HUES48 (cell line): ENCODE results near the gene MSI2.

Source experiments
- H3K27ac ChIP-seq: one replicate; pipeline ENCODE4 v1.7.0; 2013; ENCODE audit warnings: low read depth, low read length, inconsistent platforms
- H3K27me3 ChIP-seq: 2 replicates; pipeline ENCODE4 v1.6.1; 2013; ENCODE audit warnings: mild to moderate bottlenecking, low read length; ENCODE audit not compliant: control insufficient read depth, insufficient read depth
- H3K36me3 ChIP-seq: 2 replicates; pipeline ENCODE4 v1.6.1; 2013; ENCODE audit warnings: low read length; ENCODE audit not compliant: control insufficient read depth, insufficient read depth
- H3K4me1 ChIP-seq: 2 replicates; pipeline ENCODE4 v1.6.1; 2013; ENCODE audit warnings: mild to moderate bottlenecking, low read length; ENCODE audit not compliant: control insufficient read depth, insufficient read depth
- H3K4me3 ChIP-seq: 2 replicates; pipeline ENCODE4 v1.5.1; 2013; ENCODE audit warnings: mild to moderate bottlenecking, low read depth, low read length
- H3K9ac ChIP-seq: 2 replicates; pipeline ENCODE4 v1.6.1; 2013; ENCODE audit warnings: mild to moderate bottlenecking, low read depth, low read length, moderate library complexity
- H3K9me3 ChIP-seq: 2 replicates; pipeline ENCODE4 v1.6.1; 2013; ENCODE audit warnings: low read length; ENCODE audit not compliant: control insufficient read depth, insufficient read depth

Gene MSI2

DNA sequence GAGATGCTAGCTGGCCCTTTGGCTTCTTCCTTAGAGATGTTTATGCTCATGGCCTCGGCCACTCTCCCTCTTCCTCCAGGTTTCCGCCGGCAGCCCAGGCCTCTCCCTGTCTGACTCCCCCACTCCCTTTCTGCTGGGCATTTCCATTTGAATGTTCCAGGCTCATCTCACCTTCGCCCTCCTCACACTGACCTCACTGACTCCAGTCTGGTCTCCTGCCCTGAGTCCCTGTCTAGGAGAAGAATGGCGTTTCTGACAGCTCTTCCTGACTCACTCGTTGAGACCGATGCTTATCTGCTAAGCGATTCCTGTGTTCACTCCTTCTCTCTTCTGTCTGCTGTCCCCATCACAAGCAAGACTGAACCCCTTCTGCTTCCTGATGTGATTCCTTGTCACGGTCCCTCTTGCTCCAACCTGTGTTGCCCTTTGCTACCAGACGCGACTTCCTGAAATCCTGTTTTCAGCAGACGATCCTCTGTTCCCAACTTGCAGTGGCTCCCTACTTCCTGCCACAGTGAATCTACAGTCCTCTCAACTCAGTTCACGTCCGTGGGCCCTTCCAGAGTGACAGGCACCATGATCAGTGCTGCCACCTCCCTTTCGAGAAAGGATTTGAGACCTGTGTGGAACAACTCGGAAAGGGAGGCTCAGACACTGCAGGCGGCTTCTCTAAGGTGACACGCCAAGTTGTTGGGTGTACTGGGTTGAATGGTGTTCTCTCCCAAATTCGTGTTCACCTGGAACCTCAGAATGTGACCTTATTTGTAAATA is 176.4 kb downstream of the MSI2 start:
- no peak overlapping the region for H3K9ac ChIP-seq
- no peaks in the 10 kb centered on the region for H3K36me3 ChIP-seq
- H3K27me3 ChIP-seq = no peaks in the 10 kb centered on the region
- no peaks in the 10 kb centered on the region for H3K9me3 ChIP-seq
- H3K4me1 ChIP-seq = peaks cover 4% of the 10 kb centered on the region
- no peak overlapping the region for H3K4me3 ChIP-seq
- peak overlapping the region; percentile 44 for H3K27ac ChIP-seq

DNA sequence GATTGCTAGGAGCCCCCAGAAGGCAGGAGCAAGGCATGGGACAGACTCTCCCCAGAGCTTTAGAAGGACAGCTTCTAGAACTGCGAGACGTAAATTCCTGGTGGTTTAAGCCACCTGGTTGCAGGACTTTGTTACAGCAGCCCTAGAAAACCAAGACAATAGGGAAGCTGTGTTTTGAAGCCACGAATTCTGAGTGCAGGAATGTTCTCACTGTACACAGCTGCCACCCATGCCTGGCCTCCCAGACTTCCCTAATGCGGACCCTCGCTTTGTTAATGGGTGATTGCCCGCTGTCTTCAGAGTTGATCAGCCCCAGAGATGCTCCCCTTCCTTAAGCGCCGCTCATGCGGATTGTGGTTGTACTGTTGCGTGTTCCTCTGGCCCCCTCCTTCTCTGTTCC is 177.1 kb downstream of the MSI2 start:
- no peaks in the 10 kb centered on the region for H3K9me3 ChIP-seq
- no peaks in the 10 kb centered on the region for H3K27me3 ChIP-seq
- H3K4me3 ChIP-seq = no peak overlapping the region
- peaks cover 4% of the 10 kb centered on the region for H3K4me1 ChIP-seq
- no peak overlapping the region for H3K9ac ChIP-seq
- peak overlapping the region; percentile 19 for H3K27ac ChIP-seq
- H3K36me3 ChIP-seq = no peaks in the 10 kb centered on the region

DNA sequence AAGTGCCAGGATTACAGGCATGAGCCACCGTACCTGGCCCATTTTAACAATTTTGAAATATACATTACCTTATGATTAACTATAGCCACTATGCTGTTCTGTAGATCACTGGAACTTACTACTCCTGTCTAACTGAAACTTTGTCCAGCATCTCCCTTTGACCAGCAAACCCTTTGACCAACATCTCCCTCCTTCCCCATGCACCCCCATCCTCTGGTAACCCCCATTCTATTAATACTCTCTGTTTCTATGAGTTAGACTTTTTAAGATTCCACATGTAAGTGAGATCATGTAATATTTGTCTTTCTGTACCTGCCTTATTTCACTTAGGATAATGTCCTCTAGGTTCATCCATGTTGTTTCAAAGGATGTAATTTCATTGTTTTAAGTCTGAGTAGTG is 178.0 kb downstream of the MSI2 start:
- no peaks in the 10 kb centered on the region for H3K36me3 ChIP-seq
- no peak overlapping the region for H3K4me3 ChIP-seq
- H3K27ac ChIP-seq = no peak overlapping the region
- H3K9me3 ChIP-seq = no peaks in the 10 kb centered on the region
- no peak overlapping the region for H3K9ac ChIP-seq
- no peaks in the 10 kb centered on the region for H3K27me3 ChIP-seq
- peaks cover 4% of the 10 kb centered on the region for H3K4me1 ChIP-seq

DNA sequence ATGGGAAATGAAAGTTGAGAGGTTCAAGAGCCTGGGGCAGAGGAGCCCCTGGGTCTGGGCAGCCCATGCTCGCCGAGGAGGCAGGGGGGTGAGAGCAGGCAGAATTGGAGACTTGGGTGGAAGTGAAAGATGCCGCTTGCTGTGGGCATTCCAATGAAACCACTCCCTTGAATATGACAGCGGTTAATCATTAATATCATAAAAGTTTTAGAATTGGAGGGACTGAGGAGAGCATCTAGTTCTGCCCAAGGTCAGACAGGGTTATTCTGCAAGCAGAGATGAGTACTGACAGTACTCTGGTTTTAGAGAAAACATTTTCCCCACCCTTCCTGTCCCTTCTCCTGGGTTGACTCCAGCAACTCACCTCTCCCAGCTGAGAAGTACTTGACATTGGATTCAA is 180.2 kb downstream of the MSI2 start:
- Histone ChIP-seq H3K27ac (no peak overlapping the region), H3K9me3 (no peaks in the 10 kb centered on the region), H3K36me3 (no peaks in the 10 kb centered on the region), H3K9ac (no peak overlapping the region), H3K27me3 (no peaks in the 10 kb centered on the region), H3K4me1 (peaks cover 20% of the 10 kb centered on the region), H3K4me3 (no peak overlapping the region)

DNA sequence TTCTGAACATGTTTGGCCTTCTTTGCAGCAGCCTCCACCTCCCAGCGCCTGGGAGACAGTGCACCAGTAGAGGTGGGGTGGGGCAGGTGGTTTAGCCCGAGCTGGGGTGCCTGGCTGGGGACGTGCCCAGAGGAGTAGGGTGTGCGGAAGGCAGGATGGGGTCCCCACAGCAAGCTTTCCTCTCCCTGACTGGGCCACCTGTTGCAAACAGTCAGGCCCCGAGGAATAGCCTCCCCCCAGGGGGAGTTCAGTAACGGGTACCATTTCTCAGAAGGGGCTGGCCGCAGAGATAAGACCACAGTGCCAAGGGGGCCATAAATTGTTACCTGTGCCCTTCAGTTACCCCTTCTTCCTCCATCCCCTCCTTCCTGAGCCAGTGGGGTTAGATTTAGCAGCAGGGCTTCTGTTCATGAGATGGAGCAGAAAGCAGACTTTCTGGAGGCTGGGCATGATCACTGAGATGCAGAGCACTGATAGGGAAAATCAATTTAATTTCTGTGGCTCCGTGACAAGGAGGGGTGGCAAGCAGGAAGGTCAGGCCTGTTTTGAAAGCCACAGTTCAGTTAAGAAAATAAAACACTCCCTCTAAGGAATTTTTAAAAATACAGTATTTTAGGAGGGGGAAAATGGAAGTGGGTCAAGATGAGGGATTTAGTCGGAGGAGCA is 181.9 kb downstream of the MSI2 start:
- no peak overlapping the region for H3K27ac ChIP-seq
- H3K4me1 ChIP-seq = peaks cover 28% of the 10 kb centered on the region
- no peak overlapping the region for H3K9ac ChIP-seq
- H3K36me3 ChIP-seq = no peaks in the 10 kb centered on the region
- no peaks in the 10 kb centered on the region for H3K27me3 ChIP-seq
- H3K4me3 ChIP-seq = no peak overlapping the region
- H3K9me3 ChIP-seq = no peaks in the 10 kb centered on the region

DNA sequence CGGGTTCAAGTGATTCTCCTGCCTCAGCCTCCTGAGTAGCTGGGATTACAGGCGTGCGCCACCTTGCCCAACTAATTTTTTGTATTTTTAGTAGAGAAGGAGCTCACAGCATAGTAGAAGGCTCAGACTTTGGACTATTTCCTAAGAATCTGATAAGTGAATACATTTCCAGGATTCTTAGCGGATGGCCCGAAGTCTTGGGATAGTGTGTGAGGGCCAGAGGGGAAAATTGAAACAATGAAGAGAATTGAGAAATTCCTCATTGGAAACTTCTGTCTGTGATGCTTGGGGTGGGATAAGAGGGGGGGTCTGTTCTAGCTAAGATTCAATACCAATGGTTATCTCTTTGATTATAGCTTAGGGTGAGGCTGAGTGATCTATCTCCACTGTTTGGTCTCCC is 183.3 kb downstream of the MSI2 start:
- H3K9ac ChIP-seq = no peak overlapping the region
- H3K4me3 ChIP-seq = no peak overlapping the region
- no peaks in the 10 kb centered on the region for H3K36me3 ChIP-seq
- H3K9me3 ChIP-seq = no peaks in the 10 kb centered on the region
- H3K27me3 ChIP-seq = no peaks in the 10 kb centered on the region
- H3K27ac ChIP-seq = no peak overlapping the region
- peaks cover 28% of the 10 kb centered on the region for H3K4me1 ChIP-seq

DNA sequence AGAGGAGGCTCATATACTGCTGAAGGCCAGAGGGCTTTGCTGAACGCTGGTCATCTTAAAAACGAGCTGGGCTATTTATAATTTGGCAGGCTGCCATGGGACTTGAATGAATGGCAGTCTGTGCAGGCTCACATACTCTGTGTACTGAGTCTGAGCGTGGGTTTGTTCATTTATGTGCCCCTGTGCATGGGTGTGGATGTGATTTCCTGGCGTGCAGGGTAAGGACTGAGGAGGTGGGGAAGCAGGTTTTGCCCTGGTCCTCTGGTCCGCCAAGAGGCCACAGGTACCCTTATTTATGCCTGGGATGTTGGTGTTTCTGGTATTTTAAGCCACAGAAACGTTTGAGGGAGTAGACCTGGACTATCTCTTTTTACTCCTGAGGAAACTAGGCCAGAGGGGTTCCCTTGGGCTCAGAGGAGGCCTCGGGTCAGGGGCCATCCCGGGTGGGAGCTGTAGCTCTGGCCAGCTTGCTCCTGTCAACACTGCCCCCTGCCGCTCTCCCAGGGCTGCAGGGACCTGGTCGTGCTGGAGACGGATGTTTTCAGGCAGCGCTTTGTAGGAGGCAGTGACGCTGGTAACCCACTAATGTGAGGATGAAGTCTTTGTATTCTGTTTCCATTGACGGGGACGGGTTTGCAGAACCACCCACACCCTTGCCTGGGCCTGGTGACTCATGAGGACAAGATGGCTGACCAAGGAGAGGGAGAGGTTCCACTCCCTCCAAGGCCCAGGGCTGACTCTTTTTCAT is 184.4 kb downstream of the MSI2 start:
- Histone ChIP-seq H3K27me3 (no peaks in the 10 kb centered on the region), H3K9me3 (no peaks in the 10 kb centered on the region), H3K36me3 (no peaks in the 10 kb centered on the region), H3K4me1 (peaks cover 35% of the 10 kb centered on the region), H3K9ac (no peak overlapping the region), H3K27ac (peak overlapping the region; percentile 72), H3K4me3 (no peak overlapping the region)

DNA sequence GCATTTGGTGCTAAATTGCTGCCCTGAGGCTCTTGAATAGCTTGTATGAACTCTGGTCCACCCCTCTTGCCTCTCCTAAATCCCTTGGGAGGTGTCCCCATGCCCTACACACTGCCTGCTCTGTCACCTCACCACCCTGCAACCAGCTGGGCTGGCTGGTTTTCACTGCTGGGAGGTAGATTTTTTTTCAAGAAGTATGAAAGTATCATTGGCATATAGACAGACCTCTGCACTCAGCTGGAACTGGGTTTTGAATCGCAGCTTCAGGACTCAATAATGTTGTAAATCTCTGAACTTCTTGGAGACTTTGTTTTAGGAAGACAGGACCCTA is 184.9 kb downstream of the MSI2 start:
- no peaks in the 10 kb centered on the region for H3K36me3 ChIP-seq
- no peak overlapping the region for H3K9ac ChIP-seq
- no peaks in the 10 kb centered on the region for H3K9me3 ChIP-seq
- no peak overlapping the region for H3K4me3 ChIP-seq
- no peaks in the 10 kb centered on the region for H3K27me3 ChIP-seq
- H3K27ac ChIP-seq = peak overlapping the region; percentile 72
- H3K4me1 ChIP-seq = peaks cover 35% of the 10 kb centered on the region

DNA sequence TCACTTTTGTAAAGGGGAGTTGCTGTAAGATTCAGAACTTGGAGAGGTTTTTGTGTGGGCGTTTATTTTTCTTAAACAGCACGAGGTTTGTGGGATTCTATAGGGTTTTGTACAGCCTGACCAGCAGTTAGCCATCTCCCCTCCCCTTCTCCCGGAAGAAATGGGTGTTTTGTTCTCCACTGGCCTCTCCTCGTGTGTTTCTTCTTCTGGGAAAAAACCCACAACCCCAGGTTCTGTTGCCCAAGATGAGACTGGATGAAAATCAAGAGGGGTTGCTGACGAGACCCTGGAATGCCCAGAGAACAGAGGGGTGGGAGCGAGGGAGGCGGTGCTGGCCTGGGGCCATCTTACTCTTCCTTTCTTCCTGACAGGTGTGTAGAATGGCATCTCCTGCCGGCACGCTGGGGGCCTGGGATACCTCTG is 186.1 kb downstream of the MSI2 start:
- Histone ChIP-seq H3K4me3 (no peak overlapping the region), H3K9me3 (no peaks in the 10 kb centered on the region), H3K36me3 (no peaks in the 10 kb centered on the region), H3K4me1 (peaks cover 35% of the 10 kb centered on the region), H3K27me3 (no peaks in the 10 kb centered on the region), H3K27ac (no peak overlapping the region), H3K9ac (no peak overlapping the region)

DNA sequence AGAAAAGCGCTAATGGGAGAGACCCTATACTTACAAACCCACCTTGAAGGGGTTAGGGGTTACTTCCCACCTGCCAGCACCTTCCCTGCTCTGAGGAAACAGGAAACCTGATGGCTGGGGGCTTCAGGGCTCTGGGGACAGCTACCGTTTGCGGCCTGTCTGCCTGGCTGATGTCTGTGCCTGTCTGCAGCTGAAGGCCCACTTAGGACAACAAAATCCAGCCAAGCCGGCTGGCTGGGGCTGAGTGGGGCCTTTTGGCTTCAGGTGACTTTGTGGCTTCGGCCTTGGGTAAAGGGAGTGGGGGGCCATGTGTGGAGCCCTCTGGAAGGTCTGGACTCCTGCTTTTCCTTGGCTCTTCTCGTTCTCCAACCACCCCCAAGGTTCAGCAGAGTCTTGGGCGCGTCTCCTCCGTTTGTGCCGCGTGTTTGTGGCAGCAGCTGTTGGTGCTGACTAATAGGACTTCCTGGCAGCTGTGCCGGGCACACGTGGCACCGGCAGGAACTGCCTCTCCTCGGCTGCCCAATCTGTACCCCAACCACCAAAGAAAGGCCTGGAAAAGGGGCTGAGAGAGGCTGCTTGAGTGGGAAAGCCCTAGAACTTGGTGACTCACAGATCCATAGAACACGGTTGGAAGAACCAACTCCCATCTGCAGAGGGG is 186.7 kb downstream of the MSI2 start:
- no peaks in the 10 kb centered on the region for H3K36me3 ChIP-seq
- H3K27ac ChIP-seq = peak overlapping the region; percentile 2
- peaks cover 35% of the 10 kb centered on the region for H3K4me1 ChIP-seq
- H3K4me3 ChIP-seq = no peak overlapping the region
- no peaks in the 10 kb centered on the region for H3K9me3 ChIP-seq
- no peak overlapping the region for H3K9ac ChIP-seq
- no peaks in the 10 kb centered on the region for H3K27me3 ChIP-seq

DNA sequence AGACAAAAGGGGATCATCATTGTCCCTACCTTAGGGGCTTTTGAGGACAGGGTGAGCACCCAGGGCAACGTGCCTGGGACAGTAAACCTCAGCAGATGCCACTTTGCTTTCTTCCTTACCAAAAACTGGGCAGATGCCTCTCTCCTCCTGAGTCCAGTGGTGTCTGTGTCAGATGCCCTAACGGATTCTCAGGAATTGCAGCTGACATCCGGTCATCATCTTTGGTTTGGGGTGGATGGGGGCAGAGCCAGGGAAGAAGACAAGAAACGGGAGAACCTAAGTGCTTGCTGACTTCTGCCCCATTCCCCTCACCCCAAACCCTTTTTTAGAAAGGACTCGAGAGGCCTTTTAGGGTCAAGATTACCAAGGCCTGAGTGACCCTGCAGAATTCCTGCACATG is 187.5 kb downstream of the MSI2 start:
- Histone ChIP-seq H3K4me3 (no peak overlapping the region), H3K27me3 (no peaks in the 10 kb centered on the region), H3K27ac (no peak overlapping the region), H3K9ac (no peak overlapping the region), H3K9me3 (no peaks in the 10 kb centered on the region), H3K4me1 (peaks cover 35% of the 10 kb centered on the region), H3K36me3 (no peaks in the 10 kb centered on the region)
